BJ (cell line): ENCODE results near the gene OXER1. TPM values are rescaled to one million over a fixed set of nuclear protein-coding genes. Genes with fewer than 3 reads are reported as not detected.

Experiments used
- CTCF ChIA-PET: fragments of 350-600 bp; formaldehyde crosslinking; extraction: SDS; loops from one replicate; lab custom pipeline; 2021; ENCODE audit warnings: antibody characterized with exemption, inconsistent platforms; lab: Yijun Ruan, JAX
- POLR2A ChIA-PET: fragments of 300-600 bp; sonication (Branson Sonifier 250); formaldehyde crosslinking; extraction: SDS; loops from one replicate; lab custom pipeline; 2021; ENCODE audit warnings: antibody characterized with exemption; lab: Charles Lee
- DNase-seq: peaks from one replicate; pipeline ENCODE4 v3.0.0-alpha.2; 2011; ENCODE audit warnings: low read depth
- H3K27me3 ChIP-seq: 2 replicates; pipeline ENCODE4 v1.6.0; 2011; ENCODE audit warnings: low read length; ENCODE audit not compliant: control insufficient read depth, insufficient read depth
- H3K36me3 ChIP-seq: 2 replicates; pipeline ENCODE4 v1.5.1; 2011; ENCODE audit warnings: low read length; ENCODE audit not compliant: control insufficient read depth, insufficient read depth
- H3K4me3 ChIP-seq: 2 replicates; pipeline ENCODE4 v1.5.1; 2011; ENCODE audit warnings: low read depth, mild to moderate bottlenecking, control low read depth, low read length
- polyA plus RNA-seq: library from polyadenylated mRNA; depleted of rRNA; stranded (reverse); fragments of >200 nt; gene quantifications from 2 replicates; pipeline ENCODE4 v1.2.3, GENCODE V29; 2011
- TF ChIP-seq, protein P1 (sequence below): IDR thresholded peaks from 2 replicates; pipeline ENCODE4 v1.5.1; 2011; ENCODE audit warnings: low read depth, mild to moderate bottlenecking, control low read depth, inconsistent platforms, low read length, moderate library complexity; ENCODE audit not compliant: insufficient read depth

Gene OXER1
- polyA plus RNA-seq, 1 experiment: not detected

DNA sequence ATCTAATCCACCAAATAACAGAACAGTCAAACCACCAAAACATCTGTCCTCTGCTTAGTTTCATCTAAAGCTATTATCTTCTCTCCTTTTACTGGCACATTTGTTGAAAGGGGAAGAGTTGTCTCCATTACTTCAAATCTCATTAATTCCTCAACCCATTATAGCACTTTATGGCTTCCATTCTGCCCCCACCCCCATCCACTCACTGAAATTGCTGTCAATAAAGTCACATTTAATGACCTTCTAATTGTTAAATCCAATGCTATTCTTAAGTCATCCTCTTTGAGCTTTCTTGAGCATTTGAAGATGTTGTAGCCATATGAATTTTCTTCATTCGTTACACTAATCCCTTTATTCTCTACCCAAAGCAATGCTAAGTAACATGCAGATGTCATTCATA is 5.2 kb downstream of the OXER1 start:
- TF ChIP-seq, protein P1, sequence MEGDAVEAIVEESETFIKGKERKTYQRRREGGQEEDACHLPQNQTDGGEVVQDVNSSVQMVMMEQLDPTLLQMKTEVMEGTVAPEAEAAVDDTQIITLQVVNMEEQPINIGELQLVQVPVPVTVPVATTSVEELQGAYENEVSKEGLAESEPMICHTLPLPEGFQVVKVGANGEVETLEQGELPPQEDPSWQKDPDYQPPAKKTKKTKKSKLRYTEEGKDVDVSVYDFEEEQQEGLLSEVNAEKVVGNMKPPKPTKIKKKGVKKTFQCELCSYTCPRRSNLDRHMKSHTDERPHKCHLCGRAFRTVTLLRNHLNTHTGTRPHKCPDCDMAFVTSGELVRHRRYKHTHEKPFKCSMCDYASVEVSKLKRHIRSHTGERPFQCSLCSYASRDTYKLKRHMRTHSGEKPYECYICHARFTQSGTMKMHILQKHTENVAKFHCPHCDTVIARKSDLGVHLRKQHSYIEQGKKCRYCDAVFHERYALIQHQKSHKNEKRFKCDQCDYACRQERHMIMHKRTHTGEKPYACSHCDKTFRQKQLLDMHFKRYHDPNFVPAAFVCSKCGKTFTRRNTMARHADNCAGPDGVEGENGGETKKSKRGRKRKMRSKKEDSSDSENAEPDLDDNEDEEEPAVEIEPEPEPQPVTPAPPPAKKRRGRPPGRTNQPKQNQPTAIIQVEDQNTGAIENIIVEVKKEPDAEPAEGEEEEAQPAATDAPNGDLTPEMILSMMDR: no peak
- Histone ChIP-seq H3K4me3 (no peak overlapping the region), H3K27me3 (no peaks in the 10 kb centered on the region), H3K36me3 (no peaks in the 10 kb centered on the region)
- ChIA-PET CTCF (interaction anchor here (0.6 to 1.7 kb wide), 2 partner anchors 12 to 37 kb away, joined by 3 to 5 read pairs; no protein-coding TSS in a partner anchor), POLR2A (no interaction called here)
- DNase-seq: no peak

- Histone ChIP-seq H3K36me3 (no peaks in the 10 kb centered on the region), H3K4me3 (no peak overlapping the region), H3K27me3 (no peaks in the 10 kb centered on the region)
- TF ChIP-seq, protein P1: no peak
- CTCF ChIA-PET: interaction anchor here (0.6 to 1.7 kb wide), 4 partner anchors 13 to 45 kb away, joined by 3 to 5 read pairs (median 3); no protein-coding TSS in a partner anchor
- no peak for DNase-seq
- POLR2A ChIA-PET: no interaction called here
Measured at GRCh38 chr2:42757981-42758740, 5.8 kb downstream of the OXER1 start.

- no peak overlapping the region for H3K4me3 ChIP-seq
- ChIA-PET POLR2A (no interaction called here), CTCF (interaction anchor here (0.7 to 1.2 kb wide), 2 partner anchors 39 to 44 kb away, joined by 3 read pairs; no protein-coding TSS in a partner anchor)
- TF ChIP-seq, protein P1: no peak
- no peak for DNase-seq
- no peaks in the 10 kb centered on the region for H3K27me3 ChIP-seq
- H3K36me3 ChIP-seq: no peaks in the 10 kb centered on the region
Measured at GRCh38 chr2:42756966-42757513, 6.9 kb downstream of the OXER1 start.

DNA sequence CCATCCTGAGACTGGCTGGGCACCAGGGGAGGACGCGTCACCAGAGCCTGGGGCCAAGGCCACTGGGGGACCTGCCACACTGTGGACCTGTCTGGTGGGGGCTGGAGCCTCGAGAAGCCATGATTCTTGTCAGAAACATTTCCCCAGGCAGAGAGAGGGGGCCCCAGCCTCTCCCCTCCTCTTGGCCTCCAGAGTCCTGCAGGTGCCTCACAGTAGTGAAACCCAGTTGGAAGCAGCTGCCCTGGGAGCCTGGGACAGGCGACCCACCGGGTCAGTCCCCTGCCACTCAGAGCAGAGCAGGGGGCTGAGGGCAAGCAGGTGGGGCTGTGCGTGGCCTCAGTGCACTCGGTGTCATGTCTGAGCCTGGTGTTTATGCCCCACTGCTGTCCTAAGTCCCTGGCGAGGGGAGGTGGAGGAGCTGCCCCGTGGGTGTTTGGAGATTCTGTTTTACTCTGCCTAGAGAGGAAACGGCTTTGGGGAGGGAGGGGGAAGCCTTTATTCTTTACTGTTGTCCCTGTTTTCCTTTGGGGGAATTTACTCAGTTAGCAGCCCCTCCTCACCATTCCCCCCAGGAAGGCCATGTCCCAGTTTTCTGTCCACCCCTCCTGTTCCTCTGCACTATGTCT is 7.7 kb downstream of the OXER1 start:
- ChIA-PET POLR2A (no interaction called here), CTCF (interaction anchor here (1.0 kb wide), 1 partner anchor 10 kb away, joined by 3 read pairs; no protein-coding TSS in a partner anchor)
- Histone ChIP-seq H3K36me3 (no peaks in the 10 kb centered on the region), H3K27me3 (no peaks in the 10 kb centered on the region), H3K4me3 (no peak overlapping the region)
- TF ChIP-seq, protein P1: no peak
- no peak for DNase-seq

GRCh38 chr2:42755191-42755880 is 8.6 kb downstream of the OXER1 start:
- no peak for DNase-seq
- Histone ChIP-seq H3K36me3 (no peaks in the 10 kb centered on the region), H3K27me3 (no peaks in the 10 kb centered on the region), H3K4me3 (no peak overlapping the region)
- TF ChIP-seq, protein P1: no peak
- POLR2A ChIA-PET: interaction anchor here (0.5 kb wide), 1 partner anchor 33 kb away, joined by 3 read pairs; no protein-coding TSS in a partner anchor
- CTCF ChIA-PET: interaction anchor here (0.8 to 1.0 kb wide), 2 partner anchors 9 to 22 kb away, joined by 3 read pairs; no protein-coding TSS in a partner anchor
